H9 (cell line): ENCODE results near the gene CLEC4C. TPM values are rescaled to one million over a fixed set of nuclear protein-coding genes. Genes with fewer than 3 reads are reported as not detected.

Experiments
- DNase-seq: peaks from one replicate; pipeline ENCODE4 v3.0.0-alpha.2; 2017
- H2AFZ ChIP-seq: one replicate; pipeline ENCODE4 v1.6.1; 2013; ENCODE audit warnings: mild to moderate bottlenecking, low read length, control low read depth, moderate library complexity
- H2AK5ac ChIP-seq: 2 replicates; pipeline ENCODE4 v1.6.1; 2013; ENCODE audit warnings: low read length, control low read depth, mixed read lengths; ENCODE audit not compliant: insufficient read length
- H2BK120ac ChIP-seq: one replicate; pipeline ENCODE4 v1.6.1; 2013; ENCODE audit warnings: low read depth, mild to moderate bottlenecking, low read length, control low read depth, inconsistent platforms; ENCODE audit not compliant: poor library complexity, severe bottlenecking
- H2BK12ac ChIP-seq: 2 replicates; pipeline ENCODE4 v1.6.1; 2013; ENCODE audit warnings: low read length, control low read depth, mixed read lengths, low read depth; ENCODE audit not compliant: insufficient read length
- H2BK15ac ChIP-seq: 2 replicates; pipeline ENCODE4 v1.6.1; 2013; ENCODE audit warnings: low read depth, low read length, control low read depth
- H2BK20ac ChIP-seq: one replicate; pipeline ENCODE4 v1.6.1; 2013; ENCODE audit warnings: low read depth, mild to moderate bottlenecking, low read length, control low read depth, inconsistent platforms; ENCODE audit not compliant: poor library complexity, severe bottlenecking
- H2BK5ac ChIP-seq: 2 replicates; pipeline ENCODE4 v1.6.1; 2013; ENCODE audit warnings: low read length, control low read depth, mixed read lengths; ENCODE audit not compliant: insufficient read length
- H3K14ac ChIP-seq: 2 replicates; pipeline ENCODE4 v1.6.1; 2013; ENCODE audit warnings: low read length, control low read depth; ENCODE audit not compliant: insufficient read depth
- H3K18ac ChIP-seq: 2 replicates; pipeline ENCODE4 v1.6.1; 2013; ENCODE audit warnings: low read depth, mild to moderate bottlenecking, mixed read lengths, low read length, control low read depth; ENCODE audit not compliant: insufficient read length
- H3K23ac ChIP-seq: 2 replicates; pipeline ENCODE4 v1.6.1; 2013; ENCODE audit warnings: low read length, control low read depth, mixed read lengths, low read depth; ENCODE audit not compliant: insufficient read length
- H3K23me2 ChIP-seq: 2 replicates; pipeline ENCODE4 v1.6.1; 2013; ENCODE audit warnings: low read depth, mild to moderate bottlenecking, mixed read lengths, low read length, control low read depth; ENCODE audit not compliant: insufficient read length, poor library complexity, severe bottlenecking
- H3K27ac ChIP-seq: 2 replicates; pipeline ENCODE4 v1.5.1; 2013; ENCODE audit warnings: low read length, control low read depth, mixed read lengths, low read depth; ENCODE audit not compliant: insufficient read length
- H3K27me3 ChIP-seq: 2 replicates; pipeline ENCODE4 v1.6.1; 2013; ENCODE audit warnings: low read length, control low read depth, inconsistent platforms; ENCODE audit not compliant: insufficient read depth
- H3K4ac ChIP-seq: 2 replicates; pipeline ENCODE4 v1.6.1; 2013; ENCODE audit warnings: low read depth, mild to moderate bottlenecking, control low read depth, inconsistent platforms, low read length, moderate library complexity
- H3K4me1 ChIP-seq: 2 replicates; pipeline ENCODE4 v1.6.1; 2013; ENCODE audit warnings: low read length, control low read depth, inconsistent platforms; ENCODE audit not compliant: insufficient read depth
- H3K4me2 ChIP-seq: 2 replicates; pipeline ENCODE4 v1.6.1; 2013; ENCODE audit warnings: low read length, control low read depth, mixed read lengths; ENCODE audit not compliant: insufficient read length, insufficient read depth
- H3K56ac ChIP-seq: 2 replicates; pipeline ENCODE4 v1.6.1; 2013; ENCODE audit warnings: low read depth, mild to moderate bottlenecking, mixed read lengths, low read length, control low read depth; ENCODE audit not compliant: insufficient read length
- H3K79me1 ChIP-seq: 2 replicates; pipeline ENCODE4 v1.6.1; 2013; ENCODE audit warnings: low read depth, mild to moderate bottlenecking, moderate library complexity, low read length, control low read depth, inconsistent platforms; ENCODE audit not compliant: insufficient read depth, poor library complexity, severe bottlenecking
- H3K79me2 ChIP-seq: 2 replicates; pipeline ENCODE4 v1.6.1; 2013; ENCODE audit warnings: low read length, control low read depth, inconsistent platforms; ENCODE audit not compliant: insufficient read depth
- H3K9ac ChIP-seq: 2 replicates; pipeline ENCODE4 v1.6.1; 2013; ENCODE audit warnings: low read length, control low read depth, mixed read lengths; ENCODE audit not compliant: insufficient read length; ENCODE audit errors: extremely low read depth
- H3K9me3 ChIP-seq: one replicate; pipeline ENCODE4 v1.6.1; 2013; ENCODE audit warnings: low read depth, low read length, inconsistent platforms; ENCODE audit not compliant: control insufficient read depth
- H3T11ph ChIP-seq: one replicate; pipeline ENCODE4 v1.6.1; 2013; ENCODE audit warnings: mild to moderate bottlenecking, low read length, control low read depth, inconsistent platforms
- H4K20me1 ChIP-seq: one replicate; pipeline ENCODE4 v1.6.1; 2013; ENCODE audit not compliant: control insufficient read depth, insufficient read length, insufficient read depth
- H4K5ac ChIP-seq: 2 replicates; pipeline ENCODE4 v1.6.1; 2013; ENCODE audit warnings: low read depth, mild to moderate bottlenecking, mixed read lengths, low read length, control low read depth; ENCODE audit not compliant: insufficient read length
- H4K8ac ChIP-seq: replicated peaks from 2 replicates; pipeline ENCODE4 v1.6.1; 2013; ENCODE audit warnings: low read length, control low read depth, mixed read lengths, low read depth; ENCODE audit not compliant: insufficient read length
- H4K91ac ChIP-seq: 2 replicates; pipeline ENCODE4 v1.6.1; 2013; ENCODE audit warnings: low read depth, mild to moderate bottlenecking, moderate library complexity, mixed read lengths, low read length, control low read depth; ENCODE audit not compliant: insufficient read length
- H3K27ac Mint-ChIP-seq, 3 experiments: 2 replicates in 2 of 3; 3 replicates in 1 of 3; pipeline ENCODE4 v1.8.0; 2020 to 2021; ENCODE audit warnings: mixed read lengths in 3 of 3, mild to moderate bottlenecking in 1 of 3, moderate library complexity in 1 of 3
- H3K27me3 Mint-ChIP-seq: 2 replicates; pipeline ENCODE4 v1.8.0; 2021; ENCODE audit warnings: low read depth, mild to moderate bottlenecking, moderate library complexity, mixed read lengths
- H3K36me3 Mint-ChIP-seq, 3 experiments: 2 replicates in 2 of 3; 3 replicates in 1 of 3; pipeline ENCODE4 v1.8.0; 2020 to 2021; ENCODE audit warnings: low read depth in 3 of 3, mixed read lengths in 3 of 3; ENCODE audit not compliant: insufficient read depth in 1 of 3
- H3K4me1 Mint-ChIP-seq, 2 experiments: 2 replicates each; pipeline ENCODE4 v1.8.0; 2020; ENCODE audit warnings: mixed read lengths in 2 of 2
- H3K4me3 Mint-ChIP-seq, 2 experiments: 2 replicates in 1 of 2; 3 replicates in 1 of 2; pipeline ENCODE4 v1.8.0; 2020 to 2021; ENCODE audit warnings: mild to moderate bottlenecking in 2 of 2, mixed read lengths in 2 of 2, moderate library complexity in 1 of 2
- H3K9me3 Mint-ChIP-seq, 2 experiments: 2 replicates in 1 of 2; 3 replicates in 1 of 2; pipeline ENCODE4 v1.8.0; 2020; ENCODE audit warnings: mild to moderate bottlenecking in 2 of 2, mixed read lengths in 2 of 2, moderate library complexity in 1 of 2
- WGBS: extraction: QIAGEN DNeasy Blood & Tissue Kit; methylation state at CpG from one replicate; pipeline ENCODE4 v1.1.7; 2013; ENCODE audit warnings: missing lambda C conversion rate, low lambda C conversion rate, mixed read lengths; ENCODE audit not compliant: insufficient read length; ENCODE audit errors: extremely low coverage; 5-methylcytosine and 5-hydroxymethylcytosine counted together
- total RNA-seq: library from RNA; stranded (reverse); gene quantifications from 2 replicates; pipeline ENCODE4 v1.2.1, GENCODE V29; 2021
- TF ChIP-seq, protein P1 (sequence below): fragments of 200-600 bp; sonication (generic); conservative IDR thresholded peaks from 3 replicates; pipeline ENCODE4 v1.8.0; 2021; ENCODE audit warnings: antibody characterized with exemption, mild to moderate bottlenecking

Gene CLEC4C
- total RNA-seq, 1 experiment from 2014 or later, result 0.26 TPM

DNA sequence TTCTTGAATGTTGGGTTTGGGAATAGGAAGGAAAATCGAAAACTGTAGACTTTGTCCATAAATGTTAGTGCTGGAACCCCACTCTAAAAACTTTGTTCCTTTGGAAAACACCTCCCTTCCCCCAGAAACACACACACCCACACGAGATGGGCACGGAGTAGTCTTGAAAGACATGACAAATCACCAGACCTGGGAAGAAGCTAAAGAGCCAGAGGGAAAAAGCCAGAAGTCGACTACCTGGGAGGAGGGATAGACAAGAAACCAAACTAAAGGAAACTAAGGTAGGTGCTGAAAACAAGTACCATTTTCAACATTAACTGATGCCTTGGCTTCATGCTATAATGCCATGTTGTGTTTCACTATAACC lies 41.1 kb upstream of the CLEC4C start:
- Mint-ChIP-seq H3K36me3 (peaks cover 16 to 34% (median 29%) of the 10 kb centered on the region in 3 experiments), H3K4me1 (peaks cover 55 to 75% of the 10 kb centered on the region in 2 experiments), H3K9me3 (no peaks in the 10 kb centered on the region), H3K27ac (peak overlapping the region; percentile 80 to 99 (median 99)), H3K27me3 (no peaks in the 10 kb centered on the region), H3K4me3 (peak overlapping the region; percentile 89 to 97)
- Histone ChIP-seq H3K4me1 (no peaks in the 10 kb centered on the region; the same call in 1 of the 2 replicates), H3K18ac (peak overlapping the region; percentile 42), H4K20me1 (peaks cover 3% of the 10 kb centered on the region), H4K5ac (peak overlapping the region; percentile 33), H3K79me2 (peaks cover 26% of the 10 kb centered on the region; the same call in 1 of the 2 replicates), H2AK5ac (peak overlapping the region; percentile 59), H2BK15ac (0 out of 2 replicates have a peak overlapping the region, but pooled peaks have one; percentile 38), H3K9ac (peak overlapping the region; percentile 60), H3K4ac (no peak overlapping the region; the same call in 1 of the 2 replicates), H2AFZ (no peak overlapping the region), H3K23ac (no peak overlapping the region), H3K79me1 (no peaks in the 10 kb centered on the region), H2BK120ac (no peak overlapping the region), H3K4me2 (peak overlapping the region; percentile 41), H2BK20ac (no peak overlapping the region), H2BK12ac (no peak overlapping the region), H4K91ac (no peak overlapping the region), H3K27me3 (no peaks in the 10 kb centered on the region), H3K56ac (no peak overlapping the region), H3K14ac (no peak overlapping the region; the same call in 1 of the 2 replicates), H4K8ac (no peak overlapping the region), H3K9me3 (no peaks in the 10 kb centered on the region), H3K27ac (peak overlapping the region; percentile 21), H3K23me2 (peaks cover 8% of the 10 kb centered on the region), H2BK5ac (peak overlapping the region; percentile 60), H3T11ph (peak overlapping the region; percentile 13)
- DNase-seq, result no peak
- no CpG with 5 or more reads among the region's 4 CpGs for WGBS
- TF ChIP-seq, protein P1, sequence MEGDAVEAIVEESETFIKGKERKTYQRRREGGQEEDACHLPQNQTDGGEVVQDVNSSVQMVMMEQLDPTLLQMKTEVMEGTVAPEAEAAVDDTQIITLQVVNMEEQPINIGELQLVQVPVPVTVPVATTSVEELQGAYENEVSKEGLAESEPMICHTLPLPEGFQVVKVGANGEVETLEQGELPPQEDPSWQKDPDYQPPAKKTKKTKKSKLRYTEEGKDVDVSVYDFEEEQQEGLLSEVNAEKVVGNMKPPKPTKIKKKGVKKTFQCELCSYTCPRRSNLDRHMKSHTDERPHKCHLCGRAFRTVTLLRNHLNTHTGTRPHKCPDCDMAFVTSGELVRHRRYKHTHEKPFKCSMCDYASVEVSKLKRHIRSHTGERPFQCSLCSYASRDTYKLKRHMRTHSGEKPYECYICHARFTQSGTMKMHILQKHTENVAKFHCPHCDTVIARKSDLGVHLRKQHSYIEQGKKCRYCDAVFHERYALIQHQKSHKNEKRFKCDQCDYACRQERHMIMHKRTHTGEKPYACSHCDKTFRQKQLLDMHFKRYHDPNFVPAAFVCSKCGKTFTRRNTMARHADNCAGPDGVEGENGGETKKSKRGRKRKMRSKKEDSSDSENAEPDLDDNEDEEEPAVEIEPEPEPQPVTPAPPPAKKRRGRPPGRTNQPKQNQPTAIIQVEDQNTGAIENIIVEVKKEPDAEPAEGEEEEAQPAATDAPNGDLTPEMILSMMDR, result no peak
